ENCODE results near the gene WIPF3.

Gene WIPF3

DNA sequence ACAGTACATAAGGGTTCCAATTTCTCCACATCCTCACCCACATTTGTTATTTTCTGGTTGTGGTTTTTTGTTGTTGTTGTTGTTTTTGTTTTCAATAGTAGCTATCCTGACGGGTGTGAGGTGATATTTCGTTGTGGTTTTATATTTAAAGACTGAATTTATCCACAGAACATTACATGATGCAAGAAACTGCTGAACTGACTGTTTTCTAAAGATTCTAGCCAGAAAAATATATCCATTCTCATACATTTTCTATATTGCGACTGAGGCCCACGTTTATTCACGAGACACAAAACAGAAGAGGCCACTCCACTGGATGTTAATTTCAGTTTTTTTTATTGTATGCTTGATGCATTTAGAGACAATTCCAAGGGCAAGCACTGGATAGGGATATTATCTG is 113.5 kb downstream of the WIPF3 start:
- DNase-seq: no peak

DNA sequence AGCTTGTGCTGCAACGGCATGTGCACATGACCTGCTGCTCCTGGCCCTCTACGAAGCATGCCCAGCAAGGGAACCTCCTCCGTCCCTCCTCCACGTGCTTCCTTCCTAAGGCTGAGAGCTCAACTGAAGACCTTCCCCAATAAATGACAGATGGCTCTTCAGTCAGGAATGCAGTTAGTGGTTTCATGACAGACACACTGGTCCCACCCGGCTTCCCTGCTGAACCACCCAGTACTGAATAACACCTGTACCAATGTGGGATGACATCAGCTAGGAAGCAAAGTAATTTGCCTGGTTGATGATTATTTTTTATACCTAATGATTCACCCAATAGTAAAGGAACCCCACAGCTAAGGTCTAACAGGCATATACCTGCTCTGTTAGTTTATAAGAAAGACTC is 114.2 kb downstream of the WIPF3 start:
- DNase-seq: no peak

DNA sequence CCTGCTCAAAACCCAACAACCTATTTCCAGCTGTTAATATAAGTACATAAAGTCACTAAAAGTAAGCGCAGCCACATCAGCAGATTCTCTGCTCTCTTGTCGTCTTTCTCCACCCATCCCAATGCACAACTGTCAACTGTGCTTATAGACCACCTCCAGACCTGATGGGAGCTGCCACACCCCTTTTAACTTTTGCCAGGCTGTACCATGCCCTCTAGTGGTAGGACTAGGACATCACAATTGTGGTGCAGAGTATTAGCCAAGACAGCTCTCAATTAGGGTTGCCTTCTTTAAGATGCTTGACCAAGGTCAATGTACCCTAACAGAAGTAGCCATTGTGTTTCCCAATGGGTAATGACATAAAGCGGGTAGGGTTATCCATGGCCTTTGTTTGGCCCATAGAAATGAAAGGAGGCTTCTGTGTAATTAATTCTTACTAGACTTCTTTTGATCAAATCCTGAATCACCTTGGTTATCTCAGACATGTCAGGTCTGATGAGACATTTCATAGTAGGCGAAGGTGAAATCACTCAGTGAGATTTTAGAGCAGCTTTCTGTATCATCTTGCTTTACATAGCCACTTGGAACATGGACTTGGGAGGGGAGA is 115.2 kb downstream of the WIPF3 start:
- DNase-seq: peak; percentile 43

DNA sequence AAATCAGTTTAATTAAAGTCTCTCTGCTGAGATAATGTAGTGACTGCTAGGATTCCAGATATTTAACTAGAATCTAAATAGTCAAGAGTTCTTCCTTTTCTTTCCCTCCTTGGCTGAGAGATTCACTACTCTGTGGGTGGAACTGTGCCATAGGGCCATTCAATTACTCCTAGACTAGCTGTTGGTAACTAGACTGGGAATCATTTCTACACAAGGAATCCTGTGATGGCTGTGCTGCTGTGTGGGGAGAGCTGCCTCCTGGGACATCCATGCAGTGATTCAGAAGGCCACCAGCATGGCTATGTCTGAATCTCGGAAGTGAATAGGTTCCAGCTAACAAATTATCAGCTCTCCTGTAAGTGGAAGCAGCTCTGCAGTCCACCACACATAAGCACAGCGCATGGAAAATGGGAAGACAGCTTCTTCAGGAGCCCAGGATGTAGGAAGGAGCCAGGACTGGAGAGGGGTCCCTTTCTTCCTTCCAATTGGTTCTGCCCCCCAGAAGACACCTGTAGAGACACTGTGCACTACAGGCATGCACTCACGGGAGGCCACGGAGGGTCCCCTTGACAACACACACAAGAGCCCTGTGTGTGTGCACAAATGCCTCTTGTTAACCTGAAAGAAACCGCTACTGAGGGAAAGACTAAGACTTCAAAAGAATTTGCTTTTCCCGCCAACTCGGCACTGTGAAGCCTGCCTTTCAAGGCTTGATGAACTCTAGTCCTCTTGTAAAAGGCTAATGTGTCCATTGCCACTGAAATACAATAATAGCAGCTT is 116.8 kb downstream of the WIPF3 start:
- no peak for DNase-seq

DNA sequence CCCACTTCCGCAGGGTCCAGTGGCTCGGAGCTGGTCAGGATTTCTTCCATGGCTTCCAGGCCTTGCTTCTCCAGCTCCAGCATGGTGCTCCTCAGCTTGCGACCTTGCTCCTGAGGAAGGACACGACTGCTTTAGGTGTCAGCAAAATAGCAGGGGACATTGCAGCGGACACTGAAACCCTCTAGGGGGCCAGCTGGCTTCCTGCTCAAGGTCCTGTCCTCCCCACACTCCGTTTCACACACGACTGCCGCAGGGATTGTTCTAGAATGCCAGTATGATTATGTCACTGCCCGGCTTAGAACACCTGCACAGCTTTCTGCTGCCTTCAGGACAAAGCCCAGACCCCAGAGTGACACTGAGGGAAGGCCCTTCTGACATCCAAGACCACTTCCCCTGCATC is 117.7 kb downstream of the WIPF3 start:
- no peak for DNase-seq

DNA sequence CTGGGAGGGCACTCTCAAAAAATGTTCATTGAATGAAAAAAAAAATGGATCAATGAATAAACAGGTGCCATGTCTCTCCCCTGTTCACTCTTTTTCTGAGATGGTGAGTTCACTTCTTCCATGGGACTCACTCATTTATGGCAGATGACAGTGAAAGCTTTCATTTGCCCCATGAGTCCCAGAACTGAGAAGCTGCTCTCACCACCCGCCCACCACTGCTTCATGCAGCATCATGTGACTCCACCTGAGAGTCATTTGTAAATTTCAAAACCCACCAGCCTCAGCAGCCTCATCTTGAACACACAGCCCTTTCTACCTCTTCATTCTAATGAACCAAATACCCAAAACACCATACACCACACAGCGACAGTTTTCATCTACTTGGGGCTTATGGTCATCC is 118.4 kb downstream of the WIPF3 start:
- no peak for DNase-seq

DNA sequence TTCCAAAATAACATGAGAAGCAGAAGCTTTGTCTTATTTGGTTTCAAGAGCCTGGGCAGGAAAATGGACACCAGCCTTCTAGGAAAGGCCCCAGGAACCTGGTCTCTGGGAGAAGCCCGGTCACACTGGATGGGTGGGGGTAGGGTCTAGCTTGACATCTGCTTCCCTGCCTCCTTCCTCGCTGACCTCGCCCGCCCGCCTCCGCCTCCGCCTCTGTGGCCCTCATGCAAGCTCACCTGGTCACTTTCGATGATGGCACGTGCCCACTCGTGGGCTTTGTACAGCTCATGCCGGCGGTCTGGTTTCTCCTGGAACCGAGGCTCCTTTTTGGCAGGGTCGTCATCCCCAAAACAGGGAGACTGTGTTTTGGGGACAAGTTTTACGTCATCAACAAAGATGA is 119.9 kb downstream of the WIPF3 start:
- DNase-seq: no peak

DNA sequence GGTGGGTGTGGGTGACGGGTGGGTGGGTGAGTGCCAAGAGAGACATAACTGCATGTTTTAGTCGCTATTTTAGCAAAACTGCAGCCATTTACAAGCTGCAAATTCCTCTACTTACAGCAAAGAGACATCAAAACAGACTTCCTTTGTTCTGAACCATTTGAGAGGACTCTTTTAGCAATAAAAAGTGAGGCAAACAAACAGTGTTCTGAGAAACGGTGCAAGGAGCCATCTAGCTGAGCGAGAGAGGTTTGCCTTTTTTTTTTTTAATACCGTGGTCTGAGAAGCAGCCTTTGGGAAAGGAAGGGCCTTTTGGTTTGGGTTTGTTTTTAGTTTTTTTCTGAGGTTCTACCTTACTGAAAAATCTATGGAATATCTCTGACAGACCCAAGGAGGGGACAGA is 120.4 kb downstream of the WIPF3 start:
- DNase-seq: no peak

DNA sequence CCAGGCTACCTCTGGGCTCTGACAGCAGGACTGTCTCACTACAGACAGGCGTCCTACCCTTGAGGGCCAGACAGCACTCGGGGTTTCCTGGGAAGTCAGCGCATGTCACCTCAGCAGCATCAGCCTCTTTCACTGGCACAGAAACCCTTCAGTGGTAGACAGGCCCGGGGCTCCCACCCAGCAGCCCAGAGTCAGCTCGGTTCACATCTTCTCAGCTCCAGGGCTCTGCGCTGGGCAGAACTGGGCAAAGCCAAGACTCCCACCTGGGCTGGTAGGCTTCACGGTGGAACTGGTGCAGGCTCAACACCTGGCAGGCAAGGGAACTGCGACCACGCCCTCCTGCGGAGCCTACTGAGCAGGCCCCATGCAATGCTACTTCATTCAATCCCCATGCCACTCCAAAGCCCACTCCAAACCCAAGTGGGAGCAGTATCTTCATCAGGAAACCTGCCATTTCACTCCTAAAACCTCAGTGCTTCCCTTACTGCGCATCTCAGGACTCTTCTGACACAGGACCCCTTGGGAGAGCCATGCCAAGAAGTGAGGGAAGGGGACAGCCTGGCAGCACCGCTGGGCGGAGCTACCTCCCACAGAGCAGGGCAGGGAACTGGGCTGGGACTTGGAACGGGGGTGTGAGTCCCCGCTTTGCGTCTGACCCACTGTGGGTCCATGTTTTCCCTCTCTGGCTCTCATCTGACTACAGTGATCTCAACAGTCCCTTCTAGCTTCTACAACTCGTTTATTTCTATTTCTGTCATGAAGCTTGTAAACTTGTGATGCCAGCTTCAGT is 122.9 kb downstream of the WIPF3 start:
- no peak for DNase-seq

DNA sequence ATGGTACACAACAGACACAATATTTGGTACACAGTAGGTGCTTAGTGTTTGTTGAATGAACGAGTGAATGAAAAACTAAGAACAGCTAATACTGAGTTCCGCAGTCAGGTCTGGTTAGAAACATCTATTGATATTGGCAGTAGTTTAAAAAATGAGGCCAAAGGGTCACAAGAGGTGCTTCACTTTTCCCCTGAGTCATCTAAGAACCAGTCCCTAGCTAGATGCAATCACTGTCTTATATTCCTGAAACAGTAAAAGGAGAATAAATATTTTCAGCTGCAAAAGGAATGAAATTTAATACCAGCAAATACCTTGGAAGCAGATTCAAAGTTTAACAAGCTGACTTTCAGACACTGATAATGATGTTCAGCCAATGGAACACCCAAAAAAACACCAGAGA is 128.8 kb downstream of the WIPF3 start:
- no peak for DNase-seq

DNA sequence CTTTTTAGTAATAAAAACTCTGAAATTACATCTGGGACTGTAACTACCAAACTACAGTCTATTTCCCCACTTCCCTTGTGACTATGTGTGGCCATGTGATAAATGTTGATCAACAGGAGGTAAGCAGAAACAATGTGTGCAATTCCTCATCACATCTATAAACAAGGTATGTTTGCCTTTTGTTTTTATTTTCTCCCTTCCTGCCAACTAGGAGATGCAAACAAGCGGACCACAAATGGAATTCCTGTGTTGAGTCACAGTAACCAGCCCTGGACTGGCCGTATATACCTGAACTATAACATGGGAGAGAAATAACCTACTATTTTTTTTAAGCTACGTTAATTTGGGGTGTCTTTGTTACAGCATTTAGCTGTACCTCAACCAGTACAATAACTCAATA is 130.8 kb downstream of the WIPF3 start:
- no peak for DNase-seq

DNA sequence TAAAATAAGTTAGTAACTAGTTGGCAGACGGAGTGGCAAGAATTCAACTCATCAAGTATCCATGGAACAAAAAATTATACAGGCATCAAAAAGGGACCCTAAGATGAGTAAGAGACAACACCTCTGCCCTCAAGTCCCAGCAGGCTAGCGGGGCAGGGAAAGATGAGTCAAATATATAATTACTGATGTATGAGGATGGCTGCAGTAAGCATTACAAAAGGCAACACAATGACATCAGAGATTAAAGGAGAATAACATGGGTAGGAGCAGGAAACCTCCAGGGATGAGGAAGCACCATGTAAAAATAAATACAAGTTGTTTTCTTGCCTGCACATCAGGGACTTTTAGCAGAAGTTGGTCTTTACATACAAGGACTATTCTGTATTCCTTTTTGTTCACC is 133.9 kb downstream of the WIPF3 start:
- DNase-seq: no peak

DNA sequence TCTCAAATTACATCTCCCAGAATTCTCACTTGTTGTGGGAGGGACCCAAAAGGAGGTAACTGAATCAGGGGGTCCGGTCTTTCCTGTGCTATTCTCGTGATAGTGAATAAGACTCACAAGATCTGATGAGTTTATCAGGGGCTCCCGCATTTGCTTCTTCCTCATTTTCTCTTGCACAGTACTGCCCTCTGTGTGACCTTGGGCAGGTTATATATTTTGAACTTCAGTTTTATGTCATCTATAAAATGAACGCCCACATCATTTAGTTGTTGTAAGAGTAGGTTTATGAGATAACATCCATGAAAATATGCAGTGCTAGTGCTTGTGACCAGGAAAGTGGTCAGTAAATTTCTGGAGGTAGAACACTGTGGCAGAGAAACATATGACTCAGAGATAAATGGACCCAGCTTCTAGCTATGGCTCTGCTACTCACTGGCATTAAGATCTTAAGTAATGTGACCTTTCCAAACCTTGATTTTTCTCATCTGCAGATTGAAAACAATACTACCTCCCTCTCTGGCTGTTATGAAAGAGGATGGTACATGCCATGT is 139.0 kb downstream of the WIPF3 start:
- DNase-seq: no peak

DNA sequence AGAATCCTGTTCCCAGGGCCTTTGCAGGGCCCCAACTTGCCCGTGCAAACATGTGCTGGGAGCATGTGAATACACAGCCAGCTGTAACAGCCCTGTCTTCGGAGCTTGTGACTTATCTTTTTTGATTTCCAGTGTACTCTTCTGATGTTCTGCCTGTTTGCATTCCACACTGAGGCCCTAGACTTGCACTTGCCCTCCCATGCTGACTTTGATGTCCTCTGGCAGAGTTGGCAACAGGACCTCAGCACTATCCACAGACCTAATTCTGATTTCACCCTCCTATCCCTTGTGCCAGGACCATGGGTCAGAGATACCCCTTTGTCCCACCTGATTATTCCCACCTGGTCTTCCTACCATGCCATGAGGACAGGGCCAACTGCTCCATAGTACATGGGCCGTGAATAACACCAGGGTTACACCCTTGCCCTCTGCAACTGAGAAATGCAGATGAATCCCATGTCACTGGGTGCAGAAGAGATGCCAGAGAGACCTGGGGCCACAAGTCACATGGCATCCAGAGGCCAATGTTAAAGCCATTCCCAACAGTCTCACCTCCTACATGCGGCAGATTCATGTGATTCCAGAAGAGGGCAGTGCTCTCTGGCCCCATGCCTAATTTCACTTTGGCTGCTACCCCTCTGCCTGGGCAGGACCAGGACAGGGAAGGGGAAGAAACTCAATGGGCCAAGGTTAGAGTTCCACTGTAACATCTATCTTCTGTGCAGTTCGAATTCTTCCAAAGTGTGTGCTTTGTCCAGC is 140.3 kb downstream of the WIPF3 start:
- DNase-seq: no peak

DNA sequence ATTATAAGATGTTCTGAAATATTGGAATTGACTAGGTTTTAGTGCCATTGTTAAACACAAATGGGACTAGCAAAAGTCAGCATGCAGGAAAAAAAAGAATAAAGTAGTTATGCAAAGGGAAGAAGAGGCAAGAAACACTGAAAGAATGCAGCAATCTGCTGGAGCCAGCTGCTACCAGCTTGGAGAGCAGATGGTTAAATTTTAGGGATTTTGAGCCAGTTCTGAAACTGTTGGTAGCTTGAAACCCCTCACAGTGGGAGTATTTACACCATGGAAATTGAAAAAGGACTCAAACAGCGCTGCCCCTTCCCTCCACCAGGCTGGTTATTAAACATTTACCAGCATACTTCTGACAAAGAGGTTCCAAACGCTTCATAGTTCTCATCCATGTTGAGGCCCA is 142.3 kb downstream of the WIPF3 start:
- DNase-seq: no peak

DNA sequence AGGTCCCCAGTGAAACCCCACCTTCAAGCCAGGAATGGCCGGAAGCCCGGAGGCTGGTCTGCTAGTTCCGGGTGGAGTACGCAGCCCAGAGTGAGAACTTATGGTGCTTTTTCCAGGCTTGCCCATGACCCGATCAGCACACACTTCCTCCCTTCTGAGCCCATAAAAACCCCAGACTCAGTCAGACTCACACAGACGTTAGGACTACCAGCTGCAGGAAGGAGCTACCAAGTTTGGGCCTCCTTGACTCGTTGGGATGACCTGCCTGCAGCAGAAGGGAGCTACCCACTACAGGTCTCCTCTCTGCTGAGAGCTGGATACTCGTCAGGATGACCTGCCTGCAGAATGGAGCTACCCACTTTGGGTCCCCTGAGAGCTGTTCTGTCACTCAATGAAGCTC is 144.2 kb downstream of the WIPF3 start:
- DNase-seq: no peak

DNA sequence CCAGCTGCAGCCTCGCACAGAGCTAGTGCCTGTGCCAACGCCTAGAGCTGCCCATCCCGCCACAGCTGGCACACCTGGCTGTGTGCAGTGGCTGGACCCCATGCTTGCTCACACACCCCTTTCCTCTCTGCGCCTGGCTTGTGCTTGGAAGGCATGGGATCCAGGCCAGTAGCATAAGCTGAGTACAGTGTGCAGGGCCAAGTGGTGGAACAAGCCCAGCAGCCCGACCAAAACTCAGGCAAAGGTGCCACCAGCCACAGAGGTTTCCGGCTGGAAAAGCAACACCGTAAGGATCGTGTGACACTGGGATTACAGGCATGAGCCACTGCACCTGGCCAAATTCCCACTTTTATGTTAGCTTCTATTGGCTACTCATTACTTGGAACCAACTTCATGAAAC is 144.9 kb downstream of the WIPF3 start:
- DNase-seq: no peak

DNA sequence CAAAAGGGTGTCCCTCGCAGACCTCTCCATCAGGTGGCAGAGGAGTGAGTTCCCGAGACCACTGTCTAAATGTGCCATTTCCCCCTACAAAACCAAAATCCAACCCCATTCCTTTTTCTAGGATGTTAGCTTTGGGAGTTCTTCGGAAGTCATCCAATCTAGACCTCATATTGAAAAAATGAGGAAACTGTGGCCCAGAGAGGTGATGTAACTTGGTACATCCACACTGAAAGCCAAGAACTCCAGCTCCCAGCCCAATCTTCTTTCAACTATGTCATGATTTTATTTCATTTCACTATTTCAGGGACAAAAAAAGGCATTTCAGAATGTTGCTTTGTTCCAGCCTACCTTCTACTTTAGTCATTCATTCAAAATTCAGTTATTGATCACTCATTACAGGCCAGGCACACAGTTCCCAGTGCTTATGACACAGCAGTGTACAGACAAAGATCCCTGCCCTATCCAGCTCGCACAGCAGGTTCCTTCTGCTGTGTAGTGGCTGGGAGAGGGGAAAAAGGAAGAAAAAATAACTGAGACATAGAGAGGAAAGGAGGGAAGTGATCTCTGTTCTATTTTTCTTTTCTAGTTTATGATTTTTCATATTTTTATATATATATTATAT is 147.5 kb downstream of the WIPF3 start:
- DNase-seq: no peak

DNA sequence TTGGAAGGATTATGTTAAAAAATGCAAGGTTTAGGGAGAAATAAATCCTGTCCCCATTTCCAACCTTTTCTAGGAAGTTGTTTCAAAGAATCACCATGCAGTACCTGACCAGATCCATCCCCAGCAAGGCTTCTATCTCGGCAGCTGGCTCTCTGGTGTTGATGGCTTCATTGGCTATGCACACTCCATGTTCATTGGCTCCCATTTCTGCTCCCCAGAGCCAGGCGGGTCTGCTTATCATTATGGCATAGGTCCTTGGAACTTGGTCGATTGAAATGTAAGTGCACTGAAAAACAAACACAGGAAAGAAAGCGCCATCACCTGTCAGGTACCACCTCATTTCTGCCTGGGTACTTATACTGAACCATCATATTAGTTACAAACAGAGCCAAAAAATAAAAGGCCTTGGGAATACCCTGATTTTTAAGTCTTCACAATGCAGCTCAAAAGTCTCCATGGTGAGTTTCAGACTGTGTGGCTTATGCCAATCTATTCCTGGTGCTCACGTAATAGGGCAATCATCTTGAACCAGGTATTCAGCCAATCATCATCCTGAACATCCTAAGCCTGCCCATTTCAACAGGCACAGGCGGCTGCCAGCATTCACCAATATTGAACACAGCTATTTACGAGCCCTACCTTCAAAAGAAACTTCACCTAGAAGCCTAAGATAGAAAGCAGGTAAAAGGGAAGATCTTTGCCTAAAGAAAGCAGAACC is 148.9 kb downstream of the WIPF3 start:
- DNase-seq: no peak

DNA sequence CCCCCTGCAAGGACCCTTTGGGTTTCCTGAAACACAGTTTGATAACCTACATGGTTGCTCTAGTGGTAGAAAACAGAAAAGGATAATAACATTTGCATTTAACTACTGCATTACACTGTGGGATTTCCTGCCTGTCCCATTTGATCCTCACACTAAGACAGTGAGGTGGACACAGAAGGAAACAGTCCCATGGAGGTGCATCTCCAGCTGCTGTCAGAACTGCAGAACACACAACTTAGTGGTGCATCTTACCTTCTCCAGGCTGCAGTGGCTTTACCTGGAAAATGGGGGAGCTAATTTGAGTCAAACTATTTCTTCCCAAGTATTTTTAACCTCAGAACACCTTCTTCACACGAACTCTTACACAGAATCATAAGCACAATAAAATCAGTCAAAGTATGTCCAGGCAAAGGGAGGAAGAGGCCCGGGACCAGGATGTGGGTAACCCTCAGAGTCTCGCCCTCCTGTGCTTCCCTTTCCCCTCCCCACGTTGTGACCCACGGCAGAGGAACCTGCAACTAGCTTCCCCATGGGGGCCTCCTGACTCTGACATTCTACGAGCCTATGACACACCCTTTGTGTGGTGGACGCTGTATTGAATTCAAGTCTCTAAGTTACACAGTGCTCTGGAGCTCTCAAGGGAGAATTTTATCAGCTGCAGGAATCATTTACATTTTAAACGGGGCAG is 149.6 kb downstream of the WIPF3 start:
- DNase-seq: peak; percentile 11

DNA sequence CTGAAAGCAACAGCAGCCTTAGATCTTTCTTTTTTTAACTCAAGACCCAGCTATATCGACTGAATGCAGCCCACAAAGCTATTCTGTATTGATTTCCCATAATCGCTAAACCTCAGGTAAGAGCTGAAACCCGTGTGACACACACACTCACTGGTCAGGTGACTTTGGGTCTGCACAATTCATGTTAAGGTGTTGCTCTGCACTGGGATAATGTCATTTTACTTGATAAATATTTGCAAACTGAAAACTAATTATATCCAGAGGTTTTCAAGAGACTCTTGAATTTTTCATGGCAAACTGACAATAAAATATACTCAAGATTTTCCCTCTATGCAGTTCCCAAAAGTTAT is 150.2 kb downstream of the WIPF3 start:
- DNase-seq: no peak
